GM23338 (cell line): ENCODE measurements around the gene PLN. TPM values are rescaled to one million over a fixed set of nuclear protein-coding genes. Genes with fewer than 3 reads are reported as not detected.

Source experiments
- ATAC-seq: fragments of 200-7000 bp; cut with Tn5 transposase; 3 replicates; pipeline ENCODE4 v1.9.1; 2020
- DNase-seq: peaks from one replicate; pipeline ENCODE4 v3.0.0-alpha.2; 2015; ENCODE audit warnings: low spot score
- H2AFZ ChIP-seq: fragments of 200-600 bp; sonication (generic); 2 replicates; pipeline ENCODE4 v1.8.0; 2016; ENCODE audit warnings: antibody characterized with exemption, mild to moderate bottlenecking, moderate library complexity
- H3F3A ChIP-seq: fragments of 200-600 bp; sonication (generic); replicated peaks from 2 replicates; pipeline ENCODE4 v1.8.0; 2017; ENCODE audit warnings: antibody characterized with exemption, mixed run types, low read depth
- H3K27ac ChIP-seq: fragments of 200-600 bp; sonication (generic); 2 replicates; pipeline ENCODE4 v1.6.1; 2016; ENCODE audit warnings: low read depth
- H3K27me3 ChIP-seq: fragments of 200-600 bp; sonication (generic); 2 replicates; pipeline ENCODE4 v1.8.0; 2016; ENCODE audit warnings: mild to moderate bottlenecking, mixed run types, moderate library complexity; ENCODE audit not compliant: insufficient read depth
- H3K36me3 ChIP-seq: fragments of 200-600 bp; sonication (generic); 2 replicates; pipeline ENCODE4 v1.8.0; 2016; ENCODE audit warnings: mild to moderate bottlenecking; ENCODE audit not compliant: insufficient read depth
- H3K4me1 ChIP-seq: fragments of 200-600 bp; sonication (generic); 2 replicates; pipeline ENCODE4 v1.8.0; 2016; ENCODE audit warnings: mild to moderate bottlenecking, moderate library complexity; ENCODE audit not compliant: insufficient read depth
- H3K4me2 ChIP-seq: fragments of 200-600 bp; sonication (generic); 2 replicates; pipeline ENCODE4 v1.7.1; 2017; ENCODE audit warnings: mixed run types
- H3K4me3 ChIP-seq: fragments of 200-600 bp; sonication (generic); 2 replicates; pipeline ENCODE4 v1.6.1; 2016; ENCODE audit warnings: mixed run types
- H3K79me2 ChIP-seq: fragments of 200-600 bp; sonication (generic); replicated peaks from 2 replicates; pipeline ENCODE4 v1.8.0; 2017; ENCODE audit warnings: mild to moderate bottlenecking; ENCODE audit not compliant: insufficient read depth
- H3K9me2 ChIP-seq: fragments of 200-600 bp; sonication (generic); 2 replicates; pipeline ENCODE4 v1.8.0; 2017; ENCODE audit not compliant: insufficient read depth
- H4K20me1 ChIP-seq: fragments of 200-600 bp; sonication (generic); replicated peaks from 2 replicates; pipeline ENCODE4 v1.8.0; 2017; ENCODE audit warnings: mild to moderate bottlenecking; ENCODE audit not compliant: insufficient read depth
- H3K27ac Mint-ChIP-seq: 2 replicates; pipeline ENCODE4 v1.8.0; 2020; ENCODE audit warnings: inconsistent platforms, mild to moderate bottlenecking, moderate library complexity, mixed read lengths
- H3K27me3 Mint-ChIP-seq: 3 replicates; pipeline ENCODE4 v1.8.0; 2022; ENCODE audit warnings: low read depth, mild to moderate bottlenecking, moderate library complexity, mixed read lengths, inconsistent platforms; ENCODE audit not compliant: insufficient read depth, poor library complexity
- H3K36me3 Mint-ChIP-seq: 3 replicates; pipeline ENCODE4 v1.8.0; 2021; ENCODE audit warnings: low read depth, mild to moderate bottlenecking, inconsistent platforms, moderate library complexity, mixed read lengths
- H3K4me1 Mint-ChIP-seq: 3 replicates; pipeline ENCODE4 v1.8.0; 2020; ENCODE audit warnings: mild to moderate bottlenecking, inconsistent platforms, mixed read lengths
- H3K4me3 Mint-ChIP-seq: 3 replicates; pipeline ENCODE4 v1.8.0; 2021; ENCODE audit warnings: moderate library complexity, mild to moderate bottlenecking, inconsistent platforms, mixed read lengths
- H3K9me3 Mint-ChIP-seq: 3 replicates; pipeline ENCODE4 v1.8.0; 2020; ENCODE audit warnings: moderate library complexity, mild to moderate bottlenecking, inconsistent platforms, mixed read lengths
- CREB1 ChIP-seq: fragments of 250-450 bp; sonication (Bioruptor Pico); IDR thresholded peaks from 2 replicates; pipeline ENCODE4 v1.5.0; 2020; ENCODE audit warnings: low read depth, mild to moderate bottlenecking, moderate library complexity
- CTCF ChIP-seq, 2 experiments: fragments of 200-600 bp in 1 of 2; sonication (generic) in 1 of 2; conservative IDR thresholded peaks; 2 replicates each; pipeline versions ENCODE4 v1.5.1 to v1.6.1; 2016 to 2017; ENCODE audit warnings: antibody characterized with exemption in 2 of 2, low read depth in 2 of 2, mild to moderate bottlenecking in 2 of 2, moderate library complexity in 1 of 2
- ETS1 ChIP-seq: IDR thresholded peaks from 2 replicates; pipeline ENCODE4 v1.6.1; 2016; ENCODE audit warnings: antibody characterized with exemption
- EZH2 ChIP-seq: fragments of 200-600 bp; sonication (generic); IDR thresholded peaks from one replicate; pipeline ENCODE4 v1.8.0; 2017; ENCODE audit warnings: antibody characterized with exemption, mild to moderate bottlenecking, low read depth; ENCODE audit not compliant: unreplicated experiment
- EZH2phosphoT487 ChIP-seq: fragments of 200-600 bp; sonication (generic); IDR thresholded peaks from one replicate; pipeline ENCODE4 v1.8.1; 2018; ENCODE audit warnings: antibody characterized with exemption; ENCODE audit not compliant: unreplicated experiment
- JUNB ChIP-seq: IDR thresholded peaks from one replicate; pipeline ENCODE4 v1.6.1; 2016; ENCODE audit warnings: antibody characterized with exemption; ENCODE audit not compliant: unreplicated experiment
- NANOG ChIP-seq: IDR thresholded peaks from 2 replicates; pipeline ENCODE4 v1.6.1; 2016; ENCODE audit warnings: antibody characterized with exemption, borderline replicate concordance
- POLR2AphosphoS5 ChIP-seq: IDR thresholded peaks from 2 replicates; pipeline ENCODE4 v1.6.1; 2016; ENCODE audit warnings: antibody characterized with exemption, low read depth
- REST ChIP-seq: IDR thresholded peaks from one replicate; pipeline ENCODE4 v1.6.1; 2018; ENCODE audit warnings: antibody characterized with exemption; ENCODE audit not compliant: unreplicated experiment
- STAT1 ChIP-seq: IDR thresholded peaks from one replicate; pipeline ENCODE4 v1.6.1; 2016; ENCODE audit warnings: antibody characterized with exemption; ENCODE audit not compliant: unreplicated experiment
- ZNF114 ChIP-seq: fragments of 250-450 bp; sonication (Bioruptor Pico); IDR thresholded peaks from 2 replicates; pipeline ENCODE4 v1.5.0; 2020; ENCODE audit warnings: mild to moderate bottlenecking, moderate library complexity
- ZNF331 ChIP-seq: fragments of 250-450 bp; sonication (Bioruptor Pico); IDR thresholded peaks from 2 replicates; pipeline ENCODE4 v1.5.0; 2020; ENCODE audit warnings: low read depth, mild to moderate bottlenecking, moderate library complexity
- polyA plus RNA-seq: library from polyadenylated mRNA; unstranded; fragments of >200 nt; fragmentation: Nextera tagmentation; extraction: Ambion mirVana; gene quantifications from 2 replicates; pipeline ENCODE4 v1.2.1, GENCODE V29; 2016
- total RNA-seq: library from RNA; depleted of rRNA; stranded (reverse); fragments of >200 nt; shearing (Covaris generic); gene quantifications from 2 replicates; pipeline ENCODE4 v1.2.3, GENCODE V29; 2014
- TF ChIP-seq, protein P1 (sequence below): fragments of 250-450 bp; sonication (Bioruptor Pico); IDR thresholded peaks from 2 replicates; pipeline ENCODE4 v1.5.0; 2020; ENCODE audit warnings: mild to moderate bottlenecking, moderate library complexity

The PLN gene
- total and polyA plus RNA-seq, 2 experiments from 2014 or later: 0.10 TPM; not detected in 1

DNA sequence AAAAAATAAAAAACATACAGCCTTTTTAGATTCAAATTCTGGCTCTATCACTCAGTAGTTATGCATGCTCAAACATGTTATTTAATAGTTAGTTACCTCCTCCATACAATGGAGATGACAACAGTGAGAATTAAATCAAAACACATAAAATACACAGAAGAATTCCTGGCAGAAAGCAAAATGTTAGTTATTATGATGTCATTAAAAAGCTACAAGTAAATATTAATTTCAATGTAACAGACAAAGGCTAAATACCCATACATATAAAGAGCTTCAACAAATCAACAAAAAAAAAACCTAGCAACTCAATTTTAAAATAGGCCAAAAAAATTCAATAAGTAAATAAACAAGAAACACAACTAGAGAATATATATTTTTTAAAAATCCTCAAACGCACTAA, 21.4 kb downstream of the PLN start:
- Histone ChIP-seq H3K4me2 (no peak overlapping the region), H3K4me1 (peaks cover 8% of the 10 kb centered on the region; the same call in 1 of the 2 replicates), H3K79me2 (peaks cover 5% of the 10 kb centered on the region; the same call in 1 of the 2 replicates), H3K27me3 (no peaks in the 10 kb centered on the region), H3K36me3 (peaks cover 12% of the 10 kb centered on the region), H3K27ac (no peak overlapping the region), H2AFZ (no peak overlapping the region), H3K9me2 (no peaks in the 10 kb centered on the region), H4K20me1 (no peaks in the 10 kb centered on the region), H3F3A (no peaks in the 10 kb centered on the region), H3K4me3 (no peak overlapping the region)
- Mint-ChIP-seq H3K27me3 (no peaks in the 10 kb centered on the region), H3K9me3 (peaks cover 15% of the 10 kb centered on the region), H3K4me1 (peaks cover 7% of the 10 kb centered on the region; the same call in 2 of the 3 replicates), H3K36me3 (peaks cover 12% of the 10 kb centered on the region), H3K27ac (no peak overlapping the region), H3K4me3 (no peak overlapping the region)
- TF ChIP-seq POLR2AphosphoS5 (no peak), ETS1 (no peak), ZNF114 (CRISPR knock-in tag) (no peak), STAT1 (no peak), CTCF (conservative IDR thresholded peaks at IDR 0.05; ENCODE audit: low read depth in 2 of 2) (no peak), CREB1 (CRISPR knock-in tag) (no peak), JUNB (no peak), EZH2 (no peak), REST (no peak), ZNF331 (CRISPR knock-in tag) (no peak), NANOG (no peak), EZH2phosphoT487 (no peak)
- TF ChIP-seq, protein P1, sequence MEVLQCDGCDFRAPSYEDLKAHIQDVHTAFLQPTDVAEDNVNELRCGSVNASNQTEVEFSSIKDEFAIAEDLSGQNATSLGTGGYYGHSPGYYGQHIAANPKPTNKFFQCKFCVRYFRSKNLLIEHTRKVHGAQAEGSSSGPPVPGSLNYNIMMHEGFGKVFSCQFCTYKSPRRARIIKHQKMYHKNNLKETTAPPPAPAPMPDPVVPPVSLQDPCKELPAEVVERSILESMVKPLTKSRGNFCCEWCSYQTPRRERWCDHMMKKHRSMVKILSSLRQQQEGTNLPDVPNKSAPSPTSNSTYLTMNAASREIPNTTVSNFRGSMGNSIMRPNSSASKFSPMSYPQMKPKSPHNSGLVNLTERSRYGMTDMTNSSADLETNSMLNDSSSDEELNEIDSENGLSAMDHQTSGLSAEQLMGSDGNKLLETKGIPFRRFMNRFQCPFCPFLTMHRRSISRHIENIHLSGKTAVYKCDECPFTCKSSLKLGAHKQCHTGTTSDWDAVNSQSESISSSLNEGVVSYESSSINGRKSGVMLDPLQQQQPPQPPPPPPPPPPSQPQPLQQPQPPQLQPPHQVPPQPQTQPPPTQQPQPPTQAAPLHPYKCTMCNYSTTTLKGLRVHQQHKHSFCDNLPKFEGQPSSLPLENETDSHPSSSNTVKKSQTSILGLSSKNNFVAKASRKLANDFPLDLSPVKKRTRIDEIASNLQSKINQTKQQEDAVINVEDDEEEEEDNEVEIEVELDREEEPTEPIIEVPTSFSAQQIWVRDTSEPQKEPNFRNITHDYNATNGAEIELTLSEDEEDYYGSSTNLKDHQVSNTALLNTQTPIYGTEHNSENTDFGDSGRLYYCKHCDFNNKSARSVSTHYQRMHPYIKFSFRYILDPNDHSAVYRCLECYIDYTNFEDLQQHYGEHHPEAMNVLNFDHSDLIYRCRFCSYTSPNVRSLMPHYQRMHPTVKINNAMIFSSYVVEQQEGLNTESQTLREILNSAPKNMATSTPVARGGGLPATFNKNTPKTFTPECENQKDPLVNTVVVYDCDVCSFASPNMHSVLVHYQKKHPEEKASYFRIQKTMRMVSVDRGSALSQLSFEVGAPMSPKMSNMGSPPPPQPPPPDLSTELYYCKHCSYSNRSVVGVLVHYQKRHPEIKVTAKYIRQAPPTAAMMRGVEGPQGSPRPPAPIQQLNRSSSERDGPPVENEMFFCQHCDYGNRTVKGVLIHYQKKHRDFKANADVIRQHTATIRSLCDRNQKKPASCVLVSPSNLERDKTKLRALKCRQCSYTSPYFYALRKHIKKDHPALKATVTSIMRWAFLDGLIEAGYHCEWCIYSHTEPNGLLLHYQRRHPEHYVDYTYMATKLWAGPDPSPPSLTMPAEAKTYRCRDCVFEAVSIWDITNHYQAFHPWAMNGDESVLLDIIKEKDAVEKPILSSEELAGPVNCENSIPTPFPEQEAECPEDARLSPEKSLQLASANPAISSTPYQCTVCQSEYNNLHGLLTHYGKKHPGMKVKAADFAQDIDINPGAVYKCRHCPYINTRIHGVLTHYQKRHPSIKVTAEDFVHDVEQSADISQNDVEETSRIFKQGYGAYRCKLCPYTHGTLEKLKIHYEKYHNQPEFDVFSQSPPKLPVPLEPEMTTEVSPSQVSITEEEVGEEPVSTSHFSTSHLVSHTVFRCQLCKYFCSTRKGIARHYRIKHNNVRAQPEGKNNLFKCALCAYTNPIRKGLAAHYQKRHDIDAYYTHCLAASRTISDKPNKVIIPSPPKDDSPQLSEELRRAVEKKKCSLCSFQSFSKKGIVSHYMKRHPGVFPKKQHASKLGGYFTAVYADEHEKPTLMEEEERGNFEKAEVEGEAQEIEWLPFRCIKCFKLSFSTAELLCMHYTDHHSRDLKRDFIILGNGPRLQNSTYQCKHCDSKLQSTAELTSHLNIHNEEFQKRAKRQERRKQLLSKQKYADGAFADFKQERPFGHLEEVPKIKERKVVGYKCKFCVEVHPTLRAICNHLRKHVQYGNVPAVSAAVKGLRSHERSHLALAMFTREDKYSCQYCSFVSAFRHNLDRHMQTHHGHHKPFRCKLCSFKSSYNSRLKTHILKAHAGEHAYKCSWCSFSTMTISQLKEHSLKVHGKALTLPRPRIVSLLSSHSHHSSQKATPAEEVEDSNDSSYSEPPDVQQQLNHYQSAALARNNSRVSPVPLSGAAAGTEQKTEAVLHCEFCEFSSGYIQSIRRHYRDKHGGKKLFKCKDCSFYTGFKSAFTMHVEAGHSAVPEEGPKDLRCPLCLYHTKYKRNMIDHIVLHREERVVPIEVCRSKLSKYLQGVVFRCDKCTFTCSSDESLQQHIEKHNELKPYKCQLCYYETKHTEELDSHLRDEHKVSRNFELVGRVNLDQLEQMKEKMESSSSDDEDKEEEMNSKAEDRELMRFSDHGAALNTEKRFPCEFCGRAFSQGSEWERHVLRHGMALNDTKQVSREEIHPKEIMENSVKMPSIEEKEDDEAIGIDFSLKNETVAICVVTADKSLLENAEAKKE (CRISPR knock-in tag): no peak
- DNase-seq (no peak), ATAC-seq (no peak)
